ENCODE results near the gene RUBCNL.

DNA sequence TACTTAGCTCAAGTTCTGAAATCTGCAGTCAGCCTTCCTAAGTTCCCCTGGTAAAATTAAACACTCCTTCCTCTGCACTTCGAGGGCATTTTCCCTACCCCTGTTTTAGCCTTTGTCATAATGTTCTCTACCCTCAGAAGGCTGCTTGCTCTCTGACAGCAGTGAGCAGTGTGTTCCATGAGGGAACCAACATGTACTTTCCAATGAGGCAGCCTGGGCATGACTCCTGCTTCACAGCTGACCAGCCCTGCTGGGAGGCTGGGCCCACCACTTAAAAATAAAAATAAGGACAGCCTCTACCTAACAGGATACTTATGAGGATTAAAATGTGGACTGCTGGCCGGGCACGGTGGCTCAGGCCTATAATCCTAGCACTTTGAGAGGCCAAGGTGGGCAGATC, 26.4 kb downstream of the RUBCNL start:
- TF ChIP-seq, protein P1, sequence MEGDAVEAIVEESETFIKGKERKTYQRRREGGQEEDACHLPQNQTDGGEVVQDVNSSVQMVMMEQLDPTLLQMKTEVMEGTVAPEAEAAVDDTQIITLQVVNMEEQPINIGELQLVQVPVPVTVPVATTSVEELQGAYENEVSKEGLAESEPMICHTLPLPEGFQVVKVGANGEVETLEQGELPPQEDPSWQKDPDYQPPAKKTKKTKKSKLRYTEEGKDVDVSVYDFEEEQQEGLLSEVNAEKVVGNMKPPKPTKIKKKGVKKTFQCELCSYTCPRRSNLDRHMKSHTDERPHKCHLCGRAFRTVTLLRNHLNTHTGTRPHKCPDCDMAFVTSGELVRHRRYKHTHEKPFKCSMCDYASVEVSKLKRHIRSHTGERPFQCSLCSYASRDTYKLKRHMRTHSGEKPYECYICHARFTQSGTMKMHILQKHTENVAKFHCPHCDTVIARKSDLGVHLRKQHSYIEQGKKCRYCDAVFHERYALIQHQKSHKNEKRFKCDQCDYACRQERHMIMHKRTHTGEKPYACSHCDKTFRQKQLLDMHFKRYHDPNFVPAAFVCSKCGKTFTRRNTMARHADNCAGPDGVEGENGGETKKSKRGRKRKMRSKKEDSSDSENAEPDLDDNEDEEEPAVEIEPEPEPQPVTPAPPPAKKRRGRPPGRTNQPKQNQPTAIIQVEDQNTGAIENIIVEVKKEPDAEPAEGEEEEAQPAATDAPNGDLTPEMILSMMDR (conservative IDR thresholded peaks at IDR 0.05), result no peak
- no peak for TF ChIP-seq EZH2 (IDR thresholded peaks at IDR 0.05; ENCODE audit: low read depth)
